B cell (primary cell): ENCODE measurements around the gene WIPI1. TPM values are rescaled to one million over a fixed set of nuclear protein-coding genes. Genes with fewer than 3 reads are reported as not detected.

ENCODE experiments used
- ATAC-seq: fragments of 200-7000 bp; cut with Tn5 transposase; one replicate; pipeline ENCODE4 v1.10.0; 2021; ENCODE audit warnings: low read depth, mild to moderate bottlenecking, moderate number of reproducible peaks, moderate library complexity
- CTCF ChIA-PET: fragments of 350-600 bp; sonication (Branson Sonifier 250); formaldehyde crosslinking; loops from one replicate; lab custom pipeline; 2021; ENCODE audit warnings: antibody characterized with exemption, inconsistent platforms; lab: Charles Lee
- POLR2A ChIA-PET: fragments of 350-600 bp; sonication (Branson Sonifier 250); formaldehyde crosslinking; loops from one replicate; lab custom pipeline; 2021; ENCODE audit warnings: antibody characterized with exemption; lab: Charles Lee
- DNase-seq: peaks from one replicate; pipeline ENCODE4 v3.0.0; 2013
- H2AFZ ChIP-seq: 2 replicates; pipeline ENCODE4 v1.6.1; 2012; ENCODE audit warnings: mild to moderate bottlenecking, low read depth, low read length; ENCODE audit not compliant: insufficient read depth, poor library complexity, severe bottlenecking
- H3K27ac ChIP-seq, 2 donors: 1 replicate in 1 of 2; 2 replicates in 1 of 2; pipeline ENCODE4 v1.5.1; 2012 to 2013; ENCODE audit warnings: low read length in 2 of 2, mild to moderate bottlenecking in 2 of 2, moderate library complexity in 1 of 2
- H3K27me3 ChIP-seq, 4 experiments: fragments of 200-600 bp in 1 of 4; sonication (generic) in 1 of 4; replicated peaks in 1 of 4; 1 replicate in 2 of 4; 2 replicates in 2 of 4; pipeline versions ENCODE4 v1.6.1 to v1.7.0; 2013 to 2016; ENCODE audit warnings: low read length in 3 of 4, mild to moderate bottlenecking in 2 of 4, mixed read lengths in 1 of 4, moderate library complexity in 1 of 4; ENCODE audit not compliant: insufficient read depth in 4 of 4, control insufficient read depth in 3 of 4; ENCODE audit errors: control extremely low read depth in 1 of 4
- H3K36me3 ChIP-seq, 2 experiments: replicated peaks in 1 of 2; 1 replicate in 1 of 2; 2 replicates in 1 of 2; pipeline versions ENCODE4 v1.6.1 to v1.7.1; 2013; ENCODE audit warnings: low read length in 1 of 2; ENCODE audit not compliant: insufficient read depth in 2 of 2, control insufficient read depth in 1 of 2; ENCODE audit errors: control extremely low read depth in 1 of 2, extremely low read depth in 1 of 2
- H3K4me1 ChIP-seq, 2 donors: fragments of 200-600 bp in 1 of 2; sonication (generic) in 1 of 2; 1 replicate in 1 of 2; 2 replicates in 1 of 2; pipeline versions ENCODE4 v1.5.1 to v1.6.1; 2013 to 2017; ENCODE audit warnings: low read length in 2 of 2; ENCODE audit not compliant: control insufficient read depth in 2 of 2, insufficient read depth in 2 of 2
- H3K4me2 ChIP-seq: replicated peaks from 2 replicates; pipeline ENCODE3; 2012; ENCODE audit warnings: mild to moderate bottlenecking, low read depth, low read length; ENCODE audit not compliant: poor library complexity, severe bottlenecking
- H3K4me3 ChIP-seq, 5 experiments: fragments of 200-600 bp in 1 of 5; sonication (generic) in 1 of 5; 1 replicate in 3 of 5; 2 replicates in 2 of 5; pipeline versions ENCODE4 v1.5.1 to v1.7.0; 2011 to 2016; ENCODE audit warnings: low read length in 4 of 5, mild to moderate bottlenecking in 4 of 5, low read depth in 2 of 5, control low read depth in 1 of 5, moderate library complexity in 1 of 5; ENCODE audit not compliant: insufficient read depth in 1 of 5; ENCODE audit errors: control extremely low read depth in 1 of 5, extremely low read depth in 1 of 5
- H3K79me2 ChIP-seq: fragments of 200-600 bp; sonication (generic); one replicate; pipeline ENCODE4 v1.6.0; 2016; ENCODE audit warnings: low read length; ENCODE audit not compliant: control insufficient read depth, insufficient read depth
- H3K9ac ChIP-seq: fragments of 200-600 bp; sonication (generic); 2 replicates; pipeline ENCODE4 v1.6.1; 2017; ENCODE audit warnings: mild to moderate bottlenecking, low read length, moderate library complexity
- H3K9me3 ChIP-seq, 3 donors: one replicate each; pipeline versions ENCODE4 v1.6.1 to v1.7.1; 2013; ENCODE audit warnings: low read length in 2 of 3; ENCODE audit not compliant: control insufficient read depth in 2 of 3, insufficient read depth in 1 of 3; ENCODE audit errors: control extremely low read depth in 1 of 3
- H4K20me1 ChIP-seq: 2 replicates; pipeline ENCODE4 v1.6.0; 2012; ENCODE audit warnings: mild to moderate bottlenecking, low read length; ENCODE audit not compliant: insufficient read depth, control insufficient read depth, poor library complexity, severe bottlenecking
- H3K27ac Mint-ChIP-seq: one replicate; pipeline ENCODE4 v1.8.0; 2021; ENCODE audit warnings: mixed read lengths
- H3K27me3 Mint-ChIP-seq: one replicate; pipeline ENCODE4 v1.8.0; 2021; ENCODE audit warnings: mixed read lengths
- H3K4me1 Mint-ChIP-seq: one replicate; pipeline ENCODE4 v1.8.0; 2021; ENCODE audit warnings: mixed read lengths
- H3K4me3 Mint-ChIP-seq: one replicate; pipeline ENCODE4 v1.8.0; 2021; ENCODE audit warnings: mixed read lengths
- H3K9me3 Mint-ChIP-seq: one replicate; pipeline ENCODE4 v1.8.0; 2022; ENCODE audit warnings: mixed read lengths; ENCODE audit not compliant: insufficient read depth
- EZH2 ChIP-seq: IDR thresholded peaks from 2 replicates; pipeline ENCODE4 v1.6.1; 2012; ENCODE audit warnings: borderline replicate concordance, low read depth, mild to moderate bottlenecking, moderate library complexity, low read length; ENCODE audit not compliant: insufficient read depth, poor library complexity, severe bottlenecking
- WGBS: methylation state at CpG from one replicate; pipeline ENCODE4 v1.1.5; 2013; ENCODE audit warnings: missing lambda C conversion rate; ENCODE audit not compliant: insufficient coverage; 5-methylcytosine and 5-hydroxymethylcytosine counted together
- intact Hi-C: fragments of 100-400 bp; cut with micrococcal nuclease; formaldehyde crosslinking; loops from one replicate; pipeline ENCODE4 v1.10.0; 2022
- polyA plus RNA-seq: library from polyadenylated mRNA; depleted of rRNA; stranded (reverse); fragments of >200 nt; gene quantifications from 2 replicates; pipeline ENCODE4 v1.2.3, GENCODE V29; 2012
- total RNA-seq, 2 donors: library from RNA; stranded (reverse); fragments of 120-200 nt in 1 of 2; gene quantifications; 1 replicate in 1 of 2; 2 replicates in 1 of 2; pipeline versions ENCODE4 v1.2.3 to v1.2.4, GENCODE V29; 2013 to 2022
- TF ChIP-seq, protein P1 (sequence below): fragments of 200-600 bp; IDR thresholded peaks from one replicate; pipeline ENCODE4 v1.8.0; 2022; ENCODE audit warnings: antibody characterized with exemption, mild to moderate bottlenecking

Gene WIPI1
- total and polyA plus RNA-seq, 2 donors (not counting 1 experiment from before 2014, with no cell fraction given), result 6.0 to 14.7 TPM

DNA sequence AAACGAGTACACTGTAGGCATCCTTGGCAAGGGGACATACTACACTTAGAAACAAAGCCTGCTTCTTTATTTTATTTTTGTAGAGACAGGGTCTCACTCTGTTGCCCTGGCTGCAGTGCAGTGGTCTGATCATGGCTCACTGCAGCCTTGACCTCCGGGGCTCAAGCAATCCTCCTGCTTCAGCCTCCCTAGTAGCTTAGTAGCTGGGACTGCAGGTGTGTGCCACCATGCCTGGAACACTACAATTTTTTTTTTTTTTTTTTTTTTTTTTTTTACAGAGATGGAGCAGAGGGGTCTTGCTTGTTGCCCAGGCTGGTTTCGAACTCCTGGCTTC is 78.2 kb downstream of the WIPI1 start:
- Histone ChIP-seq H3K27me3 (peaks cover 0 to 2% (median 1%) of the 10 kb centered on the region in 4 experiments), H3K4me2 (no peak overlapping the region), H3K9me3 (no peaks in the 10 kb centered on the region), H3K9ac (no peak overlapping the region), H4K20me1 (no peaks in the 10 kb centered on the region), H3K4me3 (no peak overlapping the region), H2AFZ (no peak overlapping the region), H3K4me1 (no peaks in the 10 kb centered on the region), H3K27ac (no peak overlapping the region), H3K36me3 (no peaks in the 10 kb centered on the region), H3K79me2 (no peaks in the 10 kb centered on the region)
- Mint-ChIP-seq H3K4me3 (no peak overlapping the region), H3K9me3 (no peaks in the 10 kb centered on the region), H3K27ac (no peak overlapping the region), H3K27me3 (peaks cover 27% of the 10 kb centered on the region), H3K4me1 (peaks cover 5% of the 10 kb centered on the region)
- WGBS, result 76% methylated on average over 2 of the region's 3 CpGs
- intact Hi-C loops, result no loop called here
- DNase-seq (no peak), ATAC-seq (no peak)
- CTCF ChIA-PET, result interaction anchor here (2.2 kb wide), 1 partner anchor 20 kb away, joined by 7 read pairs; no protein-coding TSS in a partner anchor
- POLR2A ChIA-PET, result no interaction called here
- TF ChIP-seq, protein P1, sequence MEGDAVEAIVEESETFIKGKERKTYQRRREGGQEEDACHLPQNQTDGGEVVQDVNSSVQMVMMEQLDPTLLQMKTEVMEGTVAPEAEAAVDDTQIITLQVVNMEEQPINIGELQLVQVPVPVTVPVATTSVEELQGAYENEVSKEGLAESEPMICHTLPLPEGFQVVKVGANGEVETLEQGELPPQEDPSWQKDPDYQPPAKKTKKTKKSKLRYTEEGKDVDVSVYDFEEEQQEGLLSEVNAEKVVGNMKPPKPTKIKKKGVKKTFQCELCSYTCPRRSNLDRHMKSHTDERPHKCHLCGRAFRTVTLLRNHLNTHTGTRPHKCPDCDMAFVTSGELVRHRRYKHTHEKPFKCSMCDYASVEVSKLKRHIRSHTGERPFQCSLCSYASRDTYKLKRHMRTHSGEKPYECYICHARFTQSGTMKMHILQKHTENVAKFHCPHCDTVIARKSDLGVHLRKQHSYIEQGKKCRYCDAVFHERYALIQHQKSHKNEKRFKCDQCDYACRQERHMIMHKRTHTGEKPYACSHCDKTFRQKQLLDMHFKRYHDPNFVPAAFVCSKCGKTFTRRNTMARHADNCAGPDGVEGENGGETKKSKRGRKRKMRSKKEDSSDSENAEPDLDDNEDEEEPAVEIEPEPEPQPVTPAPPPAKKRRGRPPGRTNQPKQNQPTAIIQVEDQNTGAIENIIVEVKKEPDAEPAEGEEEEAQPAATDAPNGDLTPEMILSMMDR, result no peak
- TF ChIP-seq EZH2, result no peak

DNA sequence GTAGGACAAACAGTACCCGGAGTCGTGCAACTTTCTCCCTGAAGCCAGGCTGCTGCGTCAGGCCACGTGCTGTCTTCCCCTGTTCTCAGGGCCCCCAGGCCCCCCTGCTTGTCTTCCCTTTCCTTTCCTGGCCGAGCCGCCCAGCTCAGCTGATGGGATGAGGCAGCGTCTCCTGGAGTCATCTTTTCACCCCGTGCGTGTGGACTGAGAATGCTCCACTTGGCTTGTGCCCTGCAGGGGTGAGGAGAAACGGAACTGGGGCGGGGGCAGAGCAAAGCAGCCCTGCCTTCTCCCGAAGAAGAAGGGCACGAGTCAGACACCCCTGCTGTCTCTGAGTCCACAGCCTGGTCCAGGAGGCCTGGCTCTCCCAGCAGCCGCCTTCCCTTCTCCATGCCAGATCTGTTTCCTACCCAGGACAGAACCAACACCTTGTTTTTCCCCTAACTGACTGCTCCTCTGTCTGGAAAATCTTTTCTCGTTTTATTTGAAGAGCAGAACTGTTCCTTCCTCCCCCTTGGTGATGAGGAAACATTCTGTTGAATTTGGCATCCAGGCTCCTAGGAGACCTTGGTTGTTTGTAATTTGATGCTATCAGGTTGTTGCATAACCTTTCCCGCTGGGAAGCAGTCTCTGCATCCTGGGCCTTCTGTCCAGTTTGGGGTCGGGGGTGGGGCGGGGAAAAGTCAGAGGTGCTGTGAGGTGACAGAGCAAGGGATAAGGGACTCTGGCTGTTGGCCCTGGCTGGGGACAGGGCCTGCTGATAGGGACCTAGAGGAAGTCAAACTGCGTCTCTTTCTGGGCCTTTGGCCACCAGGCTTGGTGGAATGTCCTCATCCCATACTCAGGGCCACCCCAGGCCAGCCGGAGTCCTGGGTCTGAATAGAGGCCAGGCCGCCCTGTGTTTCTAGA is 78.8 kb downstream of the WIPI1 start:
- POLR2A ChIA-PET, result no interaction called here
- Histone ChIP-seq H3K9me3 (no peaks in the 10 kb centered on the region), H2AFZ (no peak overlapping the region), H3K9ac (no peak overlapping the region), H3K79me2 (no peaks in the 10 kb centered on the region), H4K20me1 (no peaks in the 10 kb centered on the region), H3K4me1 (no peaks in the 10 kb centered on the region), H3K4me2 (no peak overlapping the region), H3K27me3 (peaks cover 0 to 2% (median 1%) of the 10 kb centered on the region in 4 experiments), H3K4me3 (no peak overlapping the region), H3K27ac (no peak overlapping the region), H3K36me3 (no peaks in the 10 kb centered on the region)
- no peak for DNase-seq
- Mint-ChIP-seq H3K27ac (no peak overlapping the region), H3K9me3 (no peaks in the 10 kb centered on the region), H3K4me3 (no peak overlapping the region), H3K4me1 (peaks cover 5% of the 10 kb centered on the region), H3K27me3 (peaks cover 24% of the 10 kb centered on the region)
- WGBS, result 72% methylated on average over 18 of the region's 21 CpGs
- intact Hi-C loops, result no loop called here
- TF ChIP-seq EZH2, result no peak
- TF ChIP-seq, protein P1, result no peak
- no peak for ATAC-seq
- CTCF ChIA-PET, result interaction anchor here (2.2 kb wide), 1 partner anchor 21 kb away, joined by 7 read pairs; no protein-coding TSS in a partner anchor
